HG03066 (cell line): ENCODE data around the gene ETNK2.

Experiments used
- ATAC-seq: cut with Tn5 transposase; IDR thresholded peaks from one replicate; pipeline ENCODE4 v1.9.1; 2021; ENCODE audit warnings: low read depth; ENCODE audit not compliant: unreplicated experiment

Gene ETNK2

DNA sequence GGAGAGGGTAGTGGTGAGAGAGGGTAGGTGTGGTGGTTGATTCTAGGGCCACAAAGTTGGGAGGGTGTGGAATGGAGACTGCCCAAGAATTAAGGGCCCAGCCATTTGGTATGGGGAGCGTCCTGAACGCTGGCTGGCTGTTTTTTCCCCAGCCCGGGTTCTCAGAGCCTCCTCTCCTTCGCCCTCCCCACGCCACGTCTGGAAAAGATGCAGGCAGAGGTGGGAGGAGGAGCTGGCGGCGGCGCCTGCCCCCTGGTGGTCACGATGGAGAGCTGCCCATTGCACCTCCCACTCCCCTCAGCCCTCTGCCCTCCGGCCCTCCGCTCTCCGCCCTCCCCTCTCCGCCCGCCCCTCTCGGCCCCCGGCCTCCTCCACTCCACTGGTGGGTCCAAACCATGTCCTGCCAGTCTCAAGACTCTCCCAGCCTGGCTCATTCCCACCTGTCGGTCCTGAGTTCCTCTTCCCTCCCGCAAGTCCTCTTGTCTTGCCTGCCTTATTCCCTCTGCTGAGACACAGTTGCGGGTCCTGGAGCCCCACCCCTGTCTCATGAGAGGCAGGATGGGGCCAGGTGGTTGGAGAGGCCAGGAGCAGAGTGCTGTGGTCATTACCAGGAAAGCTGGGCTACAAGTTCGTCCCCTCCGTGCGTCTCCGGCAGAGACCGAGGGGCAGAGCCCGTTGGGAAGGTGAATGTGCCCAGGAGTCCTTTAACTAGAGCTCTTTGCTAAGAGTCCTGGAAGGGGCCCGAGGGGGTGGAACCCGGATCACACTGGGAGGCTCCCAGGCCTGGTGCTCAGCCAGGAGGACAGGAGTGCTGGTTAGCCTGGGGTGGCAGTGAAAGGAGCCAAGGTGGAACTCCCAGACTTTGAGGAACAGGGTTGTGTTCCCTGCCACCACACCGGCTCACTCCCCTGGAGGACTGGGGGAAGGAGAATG, 22.6 kb downstream of the ETNK2 start:
- no peak for ATAC-seq

DNA sequence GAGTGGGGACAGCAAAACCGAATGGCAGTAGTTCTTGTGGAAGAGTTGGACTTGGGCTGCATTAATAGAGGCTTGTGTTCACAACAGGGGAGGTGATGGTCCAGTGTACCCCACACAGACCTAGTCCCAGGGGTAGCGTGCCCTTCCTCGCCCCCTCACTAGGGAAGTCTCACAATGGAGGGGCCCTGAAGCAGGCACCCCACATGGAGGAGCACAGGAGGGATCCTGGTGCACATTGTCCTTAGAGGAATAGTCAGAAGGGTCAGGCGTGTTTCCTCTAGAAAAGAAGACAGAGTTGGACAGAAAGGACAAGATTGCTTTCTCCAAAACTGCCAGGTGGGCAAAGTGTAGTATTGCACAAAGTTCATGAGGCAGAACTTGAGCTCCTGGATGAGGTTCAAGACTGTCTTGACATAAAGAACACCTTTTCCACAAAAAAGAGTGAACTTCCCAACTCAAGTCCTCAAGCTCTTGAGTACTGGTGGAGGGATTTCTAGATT, 23.3 kb downstream of the ETNK2 start:
- ATAC-seq = no peak

DNA sequence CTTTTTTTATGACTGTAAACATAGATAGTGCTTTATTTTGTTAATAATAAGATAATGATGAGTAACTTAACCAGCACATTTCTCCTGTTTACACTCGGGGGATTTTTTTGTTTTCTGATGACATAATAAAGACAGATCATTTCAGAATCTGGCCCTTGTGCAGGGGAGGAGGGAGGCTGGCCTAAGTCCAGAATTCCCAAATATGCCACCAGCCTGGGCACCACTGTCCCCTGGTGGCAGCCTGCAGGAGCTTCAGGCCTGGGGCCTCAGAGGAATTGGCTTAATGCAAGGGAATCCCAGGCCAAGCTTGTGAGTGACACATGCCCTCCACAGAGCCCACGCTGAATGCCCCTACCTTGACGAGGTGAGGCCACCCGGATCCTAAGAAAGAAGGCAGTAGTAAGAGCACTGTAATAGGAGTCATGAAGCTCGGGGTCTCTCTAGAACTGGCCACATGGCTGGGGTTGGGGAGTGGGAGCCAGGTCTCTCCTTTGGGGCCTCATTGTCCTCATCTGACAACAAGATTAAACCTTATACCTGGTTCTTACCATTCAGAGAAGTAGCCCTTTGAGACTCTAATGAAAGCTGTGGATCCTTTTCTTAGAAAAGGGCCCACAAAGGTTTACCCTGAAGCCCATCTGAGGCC, 24.1 kb downstream of the ETNK2 start:
- ATAC-seq = no peak

DNA sequence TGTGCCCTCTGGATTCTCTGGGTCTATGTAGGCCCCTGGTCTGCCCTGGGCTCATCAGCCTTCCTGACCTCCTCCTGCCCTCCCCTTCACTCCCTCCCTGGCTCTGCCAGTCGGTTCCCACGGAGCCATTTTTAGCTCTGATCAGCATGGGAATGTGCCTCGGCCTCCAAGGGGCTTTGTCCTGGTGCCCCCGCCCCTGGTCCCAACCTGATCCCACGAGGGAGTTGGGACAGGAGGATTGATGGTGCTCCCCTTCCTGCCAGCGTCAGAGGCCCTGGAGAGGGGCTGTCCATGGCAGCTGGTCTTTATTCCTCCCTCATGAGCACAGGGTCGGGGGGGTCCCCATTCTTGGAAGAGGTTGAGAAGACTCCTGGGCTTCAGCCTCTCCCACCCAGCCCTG, 24.9 kb downstream of the ETNK2 start:
- ATAC-seq = no peak

DNA sequence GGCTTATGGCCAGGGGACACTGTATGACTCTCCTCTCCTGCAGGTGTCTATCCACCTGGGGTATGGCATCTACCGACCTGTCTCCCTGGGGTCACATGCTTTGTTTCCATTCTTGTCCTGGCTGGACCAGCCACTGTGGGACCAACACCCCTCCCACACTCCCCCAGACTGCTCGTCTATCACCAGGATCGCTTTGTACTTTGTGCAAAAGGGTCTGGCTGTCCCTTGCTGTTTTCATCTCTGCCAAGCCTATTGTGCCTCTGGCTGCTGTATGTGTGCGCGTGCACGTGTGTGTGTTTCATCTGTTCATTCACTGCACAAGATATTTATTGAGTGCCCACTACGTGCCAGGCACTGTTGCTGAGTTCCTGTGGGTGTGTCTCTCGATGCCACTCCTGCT, 25.5 kb downstream of the ETNK2 start:
- ATAC-seq = no peak

DNA sequence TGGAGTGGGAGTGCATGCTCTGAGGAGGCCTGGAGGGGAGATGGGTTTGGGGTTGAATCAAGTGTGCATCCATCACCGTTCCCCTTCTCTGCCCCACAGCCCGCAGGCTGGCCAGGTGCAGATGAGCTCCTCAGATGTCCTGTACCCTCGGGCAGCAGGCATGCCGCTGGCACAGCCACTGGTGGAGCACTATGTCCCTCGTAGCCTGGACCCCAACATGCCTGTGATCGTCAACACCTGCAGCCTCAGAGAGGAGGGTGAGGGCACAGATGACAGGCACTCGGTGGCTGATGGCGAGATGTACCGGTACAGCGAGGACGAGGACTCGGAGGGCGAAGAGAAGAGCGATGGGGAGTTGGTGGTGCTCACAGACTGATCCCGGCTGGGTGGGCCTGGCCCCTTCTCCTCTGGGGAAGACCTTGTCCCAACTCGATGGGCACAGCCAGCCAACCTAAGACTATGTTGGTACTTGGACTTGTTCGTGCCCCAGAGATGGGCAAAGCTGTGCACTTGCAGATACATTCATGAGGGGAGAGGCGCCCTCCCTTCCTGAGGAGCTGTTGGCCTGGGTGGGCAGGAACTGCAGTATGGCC, 26.0 kb downstream of the ETNK2 start:
- ATAC-seq = no peak

DNA sequence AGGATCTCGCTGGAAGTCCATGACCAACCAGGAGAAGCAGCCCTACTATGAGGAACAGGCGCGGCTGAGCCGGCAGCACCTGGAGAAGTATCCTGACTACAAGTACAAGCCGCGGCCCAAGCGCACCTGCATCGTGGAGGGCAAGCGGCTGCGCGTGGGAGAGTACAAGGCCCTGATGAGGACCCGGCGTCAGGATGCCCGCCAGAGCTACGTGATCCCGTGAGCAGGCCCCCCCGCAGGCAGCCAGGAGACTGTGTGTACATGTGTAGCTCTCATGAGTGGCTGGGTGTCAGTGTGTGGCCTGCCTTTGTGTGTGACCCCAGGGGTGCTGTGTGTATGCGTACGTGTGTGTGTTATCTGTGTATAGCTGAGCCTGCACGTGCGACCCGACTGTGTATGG, 27.2 kb downstream of the ETNK2 start:
- no peak for ATAC-seq

DNA sequence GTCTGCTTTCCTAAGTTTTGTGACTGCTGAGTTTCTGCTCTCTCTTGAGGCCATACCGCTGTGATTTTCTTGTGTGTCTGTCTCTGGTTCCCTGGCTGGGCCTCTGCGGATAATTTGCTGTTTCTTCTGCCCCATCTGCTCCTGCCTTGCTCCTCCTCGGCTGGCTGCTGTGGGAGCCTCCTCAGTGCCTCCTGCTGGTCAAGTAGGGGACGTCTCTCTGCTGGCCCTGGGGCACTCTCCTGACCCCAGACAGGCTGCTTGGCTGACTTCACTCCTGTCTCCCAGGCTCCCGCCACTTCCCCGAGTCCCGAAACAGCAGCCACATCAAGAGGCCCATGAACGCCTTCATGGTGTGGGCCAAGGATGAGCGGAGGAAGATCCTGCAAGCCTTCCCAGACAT, 28.5 kb downstream of the ETNK2 start:
- ATAC-seq = no peak

DNA sequence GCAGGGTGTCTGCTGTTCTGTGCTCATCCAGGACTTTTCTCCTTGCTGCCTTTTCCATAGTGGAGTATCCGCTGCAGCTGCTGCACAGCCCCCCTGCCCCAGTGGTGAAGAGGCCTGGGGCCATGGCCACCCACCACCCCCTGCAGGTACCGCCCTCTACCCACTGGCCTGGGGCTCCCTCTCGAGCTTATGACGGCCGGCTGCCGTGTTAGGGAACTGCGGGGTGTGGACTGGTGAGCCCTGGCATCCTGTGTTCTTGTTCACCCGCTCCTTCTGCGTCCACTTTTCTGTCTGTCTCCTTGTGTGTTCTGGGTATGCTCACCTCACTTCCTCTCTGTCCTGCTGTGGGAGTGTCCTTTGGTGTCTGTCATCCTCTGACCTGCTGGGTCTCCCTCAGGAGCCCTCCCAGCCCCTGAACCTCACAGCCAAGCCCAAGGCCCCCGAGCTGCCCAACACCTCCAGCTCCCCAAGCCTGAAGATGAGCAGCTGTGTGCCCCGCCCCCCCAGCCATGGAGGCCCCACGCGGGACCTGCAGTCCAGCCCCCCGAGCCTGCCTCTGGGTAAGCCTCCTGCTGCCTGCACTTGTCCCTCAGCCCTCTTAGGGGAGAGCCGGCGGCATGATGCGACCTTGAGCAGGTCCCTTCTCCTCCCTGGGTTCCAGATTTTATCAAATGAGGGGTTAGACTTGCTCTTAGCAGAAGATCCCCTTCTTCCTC, 29.8 kb downstream of the ETNK2 start:
- ATAC-seq = no peak

DNA sequence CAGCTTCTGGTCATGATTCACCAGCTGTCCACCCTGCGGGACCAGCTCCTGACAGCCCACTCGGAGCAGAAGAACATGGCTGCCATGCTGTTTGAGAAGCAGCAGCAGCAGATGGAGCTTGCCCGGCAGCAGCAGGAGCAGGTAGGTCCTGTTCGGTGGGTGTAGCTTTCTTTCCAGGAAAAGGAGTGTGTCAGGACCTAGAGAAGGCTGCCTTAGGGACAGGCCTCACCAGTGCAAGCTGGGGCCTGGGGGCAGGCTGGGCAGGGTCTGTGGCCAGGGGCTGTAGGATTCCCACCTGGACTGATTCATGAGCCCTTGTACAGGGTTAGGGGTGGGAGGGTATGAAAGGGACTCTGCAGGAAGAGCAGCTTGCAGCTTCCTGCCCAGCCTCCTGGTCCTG, 35.3 kb downstream of the ETNK2 start:
- ATAC-seq = no peak

DNA sequence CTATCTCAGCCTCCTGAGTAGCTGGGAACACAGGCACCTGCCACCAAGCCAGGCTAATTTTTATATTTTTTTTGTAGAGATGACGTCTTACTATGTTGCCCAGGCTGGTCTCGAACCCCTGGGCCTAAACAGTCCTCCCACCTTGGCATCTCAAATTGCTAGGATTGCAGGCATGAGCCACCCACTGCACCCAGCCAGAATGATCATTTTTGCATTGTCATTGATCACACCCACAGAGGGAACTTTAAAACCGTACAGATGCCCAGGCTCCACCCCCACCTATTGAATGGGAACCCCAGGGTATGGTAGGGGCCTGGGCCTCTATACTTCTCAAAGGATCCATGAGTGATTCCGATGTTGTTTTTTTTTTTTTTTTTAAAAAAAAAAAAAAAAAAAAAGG, 36.7 kb downstream of the ETNK2 start:
- ATAC-seq = no peak

DNA sequence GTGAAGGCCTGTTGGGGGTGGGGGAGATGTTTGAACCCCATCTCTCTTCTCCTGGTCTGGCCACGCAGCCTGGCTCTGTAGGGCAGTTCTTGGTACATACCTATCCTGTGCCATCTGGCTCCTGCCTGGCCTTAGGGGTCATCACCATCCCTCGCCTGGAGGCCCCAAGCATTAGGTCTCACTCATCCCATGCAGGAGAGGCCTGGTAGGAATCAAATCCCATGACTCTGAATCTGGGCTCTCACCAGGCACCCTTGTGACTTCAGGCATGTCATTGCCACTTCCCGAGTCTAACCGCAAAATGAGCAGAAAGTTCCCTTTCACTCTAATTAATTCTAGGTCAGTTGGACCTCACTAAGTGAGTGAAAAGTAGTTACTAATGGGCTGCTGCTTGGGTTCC, 37.2 kb downstream of the ETNK2 start:
- ATAC-seq = no peak

DNA sequence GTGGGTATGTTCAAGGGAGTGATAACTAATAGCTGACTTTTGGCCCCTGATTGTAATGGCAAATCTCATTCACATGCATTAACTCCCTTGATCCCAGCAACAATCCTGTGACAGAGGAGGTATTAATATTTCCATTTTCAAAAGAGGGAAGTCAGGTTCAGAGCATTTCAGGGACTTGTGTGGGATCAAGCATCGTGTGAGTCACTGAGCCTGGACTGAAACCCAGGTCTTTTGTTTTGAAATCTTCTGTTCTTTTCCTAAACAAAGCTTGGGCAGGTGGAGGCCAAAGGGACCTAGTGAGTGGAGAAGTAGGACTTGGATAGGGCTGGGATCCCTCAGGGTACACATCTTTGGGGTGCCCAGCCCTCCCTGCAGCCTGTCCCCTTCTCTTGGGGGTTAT, 37.9 kb downstream of the ETNK2 start:
- ATAC-seq = no peak

DNA sequence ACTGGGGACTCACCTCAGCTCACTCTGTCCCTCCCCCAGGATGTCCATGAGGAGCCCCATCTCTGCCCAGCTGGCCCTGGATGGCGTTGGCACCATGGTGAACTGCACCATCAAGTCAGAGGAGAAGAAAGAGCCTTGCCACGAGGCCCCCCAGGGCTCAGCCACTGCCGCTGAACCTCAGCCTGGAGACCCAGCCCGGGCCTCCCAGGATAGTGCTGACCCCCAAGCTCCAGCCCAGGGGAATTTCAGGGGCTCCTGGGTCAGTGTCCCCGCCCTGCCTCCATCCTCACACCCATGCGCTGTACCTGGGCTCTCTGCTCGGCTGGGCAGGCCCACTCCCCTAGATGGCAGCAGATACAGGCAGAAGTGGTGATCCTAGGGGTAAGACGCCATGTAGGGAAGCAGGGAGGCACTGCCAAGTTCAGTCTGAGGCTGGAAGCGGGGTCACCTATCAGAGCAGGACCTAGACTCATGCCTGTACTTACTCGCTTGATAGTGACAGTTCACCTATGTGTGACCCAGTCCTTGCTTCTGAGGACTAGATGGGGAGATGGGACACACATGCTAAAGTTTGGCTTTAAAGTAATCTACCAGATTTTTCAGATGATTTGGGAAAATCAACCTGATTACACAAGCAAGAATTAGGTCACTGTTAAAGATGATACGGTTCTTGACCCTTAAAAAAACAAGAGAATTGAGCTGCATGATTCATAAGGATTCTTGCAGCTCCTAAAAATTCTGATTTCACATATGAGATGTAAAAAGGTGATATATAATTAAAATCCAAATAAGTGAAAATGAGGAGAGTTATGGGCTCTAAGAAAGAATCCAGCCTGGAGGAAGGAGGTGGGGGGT, 38.7 kb downstream of the ETNK2 start:
- no peak for ATAC-seq

DNA sequence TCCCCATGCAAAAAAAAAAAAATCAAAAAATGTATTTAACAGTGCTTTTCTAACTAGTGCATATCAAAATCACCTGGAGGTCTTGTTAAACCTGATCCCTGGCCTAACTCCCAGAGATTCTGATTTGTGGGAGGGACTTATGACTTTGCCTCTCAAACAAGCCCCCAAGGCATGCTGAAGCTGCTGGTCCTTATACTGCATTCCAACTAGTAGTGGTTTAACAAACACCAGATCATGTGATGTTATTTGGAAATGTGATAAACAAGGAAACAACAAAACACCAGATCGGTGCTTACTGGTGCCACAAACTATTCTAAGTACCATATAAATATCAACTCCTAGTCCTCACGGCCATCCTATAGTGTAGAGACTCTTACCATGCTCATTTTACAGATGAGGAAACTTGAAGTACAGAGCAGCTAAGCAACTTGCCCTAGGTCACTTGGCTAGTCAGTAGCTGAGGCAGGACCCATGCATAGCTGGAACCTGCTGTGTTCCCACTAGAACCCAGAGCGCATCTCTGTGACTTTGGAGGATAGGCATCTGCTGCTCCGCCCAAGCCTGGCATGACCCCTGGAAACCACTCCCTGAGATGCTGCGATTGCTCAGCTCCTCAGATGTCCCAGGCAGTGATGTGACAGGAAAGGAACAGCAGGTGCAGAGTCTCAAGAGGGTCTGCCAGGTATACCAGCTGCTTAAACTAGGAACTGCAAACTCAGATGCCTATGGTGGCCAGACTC, 40.8 kb downstream of the ETNK2 start:
- no peak for ATAC-seq

DNA sequence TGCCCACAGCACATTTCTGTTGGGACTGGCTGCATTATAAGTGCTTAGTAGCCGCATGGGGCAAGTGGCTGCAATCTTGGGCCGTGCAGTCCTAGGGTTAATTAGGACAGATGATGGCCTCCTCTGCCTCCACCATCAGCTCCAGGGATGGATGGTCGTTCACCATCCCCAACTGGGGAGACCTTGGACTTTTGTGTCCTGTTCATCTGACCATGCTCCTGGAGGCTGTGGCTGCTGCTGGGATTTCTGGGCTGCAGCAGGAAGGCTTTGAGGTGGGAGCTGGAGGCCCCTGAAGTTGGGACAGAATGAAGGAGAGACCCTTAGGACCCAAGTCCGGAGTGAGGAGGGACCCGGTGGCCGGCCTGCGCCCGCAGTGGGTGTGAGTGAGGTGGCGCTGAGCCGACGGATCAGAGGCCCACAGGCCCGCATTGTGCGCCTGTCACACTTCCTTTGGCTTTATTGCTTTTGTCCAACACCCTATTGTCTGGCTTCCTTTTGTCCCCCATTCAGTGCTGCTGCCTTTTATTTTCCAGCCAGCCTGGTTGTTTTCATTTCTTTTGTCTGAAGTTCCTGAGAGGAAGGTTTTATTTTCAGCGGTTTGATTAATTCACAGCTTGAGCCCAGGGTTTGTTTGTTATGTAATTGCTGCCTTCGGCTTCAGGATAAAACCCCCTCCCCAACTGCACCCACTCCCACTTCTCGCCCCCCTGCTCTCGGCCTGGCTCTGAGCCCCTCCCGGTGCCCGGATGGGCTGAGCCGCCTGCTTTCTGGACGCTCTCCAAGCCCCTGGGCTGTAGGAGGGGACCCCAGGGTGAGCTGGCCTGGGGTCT, 43.3 kb downstream of the ETNK2 start:
- no peak for ATAC-seq

DNA sequence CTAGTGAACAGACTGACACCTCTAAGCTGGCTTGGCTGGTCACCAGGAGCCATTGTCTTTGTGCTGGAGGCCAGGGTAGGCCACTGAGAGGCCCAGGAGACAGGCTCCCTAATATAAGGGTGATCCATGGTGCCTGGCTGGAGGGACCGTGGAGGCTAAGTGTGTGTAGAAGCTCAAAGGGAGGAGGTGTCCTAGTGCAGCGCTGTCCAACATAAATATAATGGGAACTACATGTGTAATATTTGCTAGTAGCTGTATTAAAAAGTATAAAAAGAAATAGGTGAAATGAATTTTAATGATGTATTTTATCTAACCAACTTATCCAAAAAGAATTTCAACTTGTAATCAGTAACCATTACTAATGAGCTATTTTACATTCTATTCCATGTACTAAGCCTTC, 44.0 kb downstream of the ETNK2 start:
- no peak for ATAC-seq

DNA sequence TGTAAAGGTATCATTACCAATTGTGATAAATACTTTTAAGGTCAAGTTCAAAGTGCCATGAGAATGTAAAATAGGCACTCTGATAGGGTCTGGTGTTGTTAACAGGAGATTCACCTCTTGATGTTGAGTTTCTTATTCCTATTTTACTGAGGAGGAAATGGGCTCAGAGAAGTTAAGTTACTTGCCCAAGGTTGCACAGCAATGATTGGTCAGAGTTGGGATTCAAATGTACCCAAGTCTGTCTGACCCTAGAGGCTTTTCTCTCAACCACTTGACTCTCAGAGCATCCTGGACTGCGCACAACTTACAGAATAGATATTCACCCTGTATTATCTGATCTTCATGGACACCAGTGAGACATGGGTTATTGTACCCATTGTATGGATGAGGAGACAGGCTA, 45.0 kb downstream of the ETNK2 start:
- no peak for ATAC-seq

DNA sequence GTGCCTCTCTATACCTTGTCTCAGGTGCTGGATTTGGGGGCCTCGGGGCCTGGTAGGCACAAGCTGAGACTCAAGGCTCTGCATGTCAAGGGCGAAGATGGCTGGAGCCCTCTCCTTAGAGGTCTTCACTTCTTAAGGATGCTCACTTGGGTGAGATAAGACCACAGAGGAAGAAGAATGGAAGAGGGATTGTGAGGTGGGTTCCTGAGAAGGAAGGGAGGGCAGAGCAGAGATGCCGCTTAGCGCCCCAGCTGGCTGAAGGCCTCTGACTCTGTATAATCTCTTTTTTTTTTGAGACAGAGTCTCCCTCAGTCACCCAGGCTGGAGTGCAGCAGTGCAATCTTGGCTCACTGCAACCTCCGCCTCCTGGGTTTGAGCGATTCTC, 46.7 kb downstream of the ETNK2 start:
- ATAC-seq = no peak
